ENCODE results near the gene KIR3DL1.
"Not testable (repeated sequence)": the region's sequence is repeated elsewhere in the genome, so short reads cannot be mapped to it uniquely, and the experiment has no call there.

DNA sequence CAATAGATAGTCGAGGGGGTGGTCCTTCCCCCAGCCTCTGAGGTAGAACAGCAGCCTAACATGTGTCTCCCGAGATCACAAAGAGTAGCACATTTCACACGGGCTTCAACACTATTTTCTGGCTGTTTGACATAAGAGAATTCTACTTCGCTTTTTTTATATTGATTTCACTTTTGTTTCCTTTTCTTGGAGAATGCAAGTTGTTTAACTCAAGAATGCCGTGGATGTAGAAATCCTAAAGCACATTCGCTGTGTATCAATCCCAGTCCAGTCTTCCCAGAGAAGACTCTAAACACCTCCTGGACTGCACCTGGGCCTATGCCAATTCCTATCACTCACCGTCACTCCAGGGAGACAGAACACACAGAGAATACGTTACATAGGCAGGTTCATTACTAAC is 11.8 kb downstream of the KIR3DL1 start:
- not testable (repeated sequence) for TF ChIP-seq POLR2A, POU2F2 (IDR thresholded peaks at IDR 0.05; ENCODE audit: low read depth, low read length)

Measured in GM12891 (cell line).